Measurements from ENCODE around the gene CAPZB.

The CAPZB gene

DNA sequence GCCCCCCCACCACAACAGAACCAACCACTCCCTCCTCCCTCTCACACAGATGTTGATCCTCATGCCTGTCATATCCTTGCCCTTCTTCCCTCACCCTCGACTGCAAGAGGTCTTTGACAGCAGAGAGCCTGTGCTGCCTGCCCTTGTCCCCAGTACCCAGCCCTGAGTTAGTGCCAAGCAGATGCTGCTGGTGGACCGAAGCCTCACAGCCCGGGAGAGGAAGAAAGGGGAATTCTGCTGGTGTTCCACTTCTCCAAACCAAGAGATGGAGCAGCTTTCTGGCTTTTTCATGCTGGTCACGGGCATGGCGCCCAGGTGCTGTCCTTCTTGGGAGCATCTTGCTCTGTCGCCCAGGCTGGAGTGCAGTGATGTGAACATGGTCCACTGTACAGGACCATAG is 104.1 kb downstream of the CAPZB start:
- DNase-seq: no peak

DNA sequence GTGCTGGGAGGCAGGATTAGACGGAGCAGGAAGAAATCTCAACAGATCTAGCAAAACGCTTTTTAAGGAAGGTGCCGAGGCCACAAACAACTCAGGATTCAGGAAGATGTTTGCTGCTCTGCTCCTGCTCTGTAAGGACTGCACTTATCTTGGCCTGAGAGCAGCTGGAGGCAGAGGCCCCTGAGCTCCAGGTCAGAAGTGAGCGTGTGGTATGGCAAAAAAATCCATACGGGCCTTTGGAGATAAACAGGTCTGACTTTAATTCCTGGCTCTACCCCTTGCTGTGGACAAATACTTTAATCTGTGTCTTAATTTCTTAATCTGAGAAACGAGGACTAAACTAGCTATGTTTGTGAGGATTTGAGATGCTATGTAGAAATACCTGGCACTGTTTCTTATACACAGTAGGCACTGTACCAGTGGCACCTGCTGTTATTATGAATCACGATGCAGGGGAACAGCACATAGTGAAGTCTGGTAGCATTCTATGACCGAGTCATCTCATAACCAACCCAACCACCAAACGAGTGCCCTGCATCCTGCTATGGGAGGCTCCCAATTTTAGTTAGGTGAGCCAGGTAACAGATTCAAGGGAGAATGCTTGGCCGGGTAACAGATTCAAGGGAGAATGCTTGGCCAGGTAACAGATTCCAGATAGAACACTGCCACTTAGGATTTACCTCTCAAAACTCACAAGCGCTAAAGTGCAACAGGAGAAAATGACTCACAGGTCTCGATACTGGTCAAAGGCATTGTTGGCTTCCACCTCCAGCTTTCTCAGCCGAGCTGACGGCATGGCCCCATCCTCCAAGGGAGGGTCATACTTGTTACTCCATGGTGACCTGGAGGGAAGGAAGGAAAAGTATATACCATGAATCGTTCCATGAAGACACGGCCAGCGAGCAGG is 107.3 kb downstream of the CAPZB start:
- DNase-seq: peak; percentile 60

DNA sequence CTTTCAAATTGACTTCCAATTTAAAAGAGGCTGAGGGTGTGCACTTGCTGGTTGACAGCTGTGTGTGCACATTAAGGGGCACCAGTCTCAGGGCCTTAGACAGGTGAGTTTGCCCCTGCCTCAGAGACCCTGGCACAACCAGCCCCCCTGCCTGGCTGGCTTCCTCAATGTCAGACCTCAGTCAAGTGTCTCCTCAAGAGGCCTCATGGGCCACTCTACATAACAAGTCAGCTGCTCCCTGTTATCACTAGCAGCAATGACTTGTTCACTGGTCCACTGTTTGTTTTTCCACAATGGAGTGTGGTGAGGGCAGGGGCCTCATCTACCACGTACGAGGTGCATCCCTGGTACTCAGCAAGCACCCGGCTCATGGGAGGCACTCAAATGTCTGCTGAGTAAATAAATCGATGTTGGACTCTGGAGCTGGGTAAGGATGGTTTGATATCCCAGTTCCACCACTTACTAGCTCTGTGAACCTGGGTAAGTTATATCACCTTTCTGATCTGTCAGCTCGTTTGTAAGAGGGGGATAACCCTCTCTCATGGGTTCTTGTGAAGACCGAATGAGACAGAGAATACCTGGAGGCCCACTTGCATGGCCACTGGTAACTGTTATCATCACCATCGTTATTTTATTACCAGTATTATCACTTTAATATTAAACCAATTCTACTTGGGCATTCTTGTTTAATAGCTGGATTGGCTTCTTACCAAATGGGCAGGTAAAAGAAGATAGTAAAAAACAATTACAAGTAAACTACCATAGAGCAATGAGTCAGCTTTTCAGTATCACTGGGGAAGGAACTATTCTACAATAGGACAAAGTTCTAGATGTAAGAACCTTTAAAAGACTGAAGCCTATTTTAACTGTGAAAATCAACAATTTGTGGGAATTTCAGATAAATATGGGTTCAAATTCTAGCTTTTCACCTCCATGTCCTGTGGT is 108.6 kb downstream of the CAPZB start:
- DNase-seq: no peak

DNA sequence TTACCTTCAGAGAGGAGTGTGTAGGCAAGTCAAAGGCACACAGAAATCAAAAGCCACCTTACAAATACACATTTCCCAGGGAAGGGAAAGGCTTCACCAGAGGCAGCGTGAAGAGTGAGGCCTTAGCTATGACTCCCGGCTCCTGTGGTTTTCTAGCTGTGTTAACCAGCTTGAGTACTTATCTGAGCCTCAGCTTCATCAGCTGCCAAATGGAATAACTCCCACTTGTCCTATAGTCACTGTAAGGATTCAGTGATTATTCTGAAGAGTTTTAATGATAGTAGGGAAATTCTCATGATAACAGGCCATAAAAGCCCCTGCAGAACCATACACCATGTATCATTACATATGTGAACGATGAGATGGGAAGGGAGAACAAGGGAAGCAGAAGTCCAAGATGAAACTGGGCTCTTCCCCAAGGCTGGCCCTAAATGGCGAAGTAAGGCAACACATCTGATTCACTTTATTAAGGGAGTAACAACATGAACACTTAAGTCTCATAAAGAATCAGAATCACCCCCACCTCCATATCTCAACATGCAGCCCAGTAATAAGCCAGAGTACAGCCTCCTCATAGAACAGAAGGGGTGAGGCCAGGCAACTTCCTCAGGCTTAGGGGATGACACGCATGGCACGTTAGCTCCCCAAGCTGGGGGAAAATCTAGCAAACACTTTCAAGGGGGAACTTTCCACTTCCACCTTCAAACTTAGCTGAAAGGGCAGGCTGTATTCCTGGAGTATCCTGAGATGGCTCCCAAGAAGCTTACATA is 109.5 kb downstream of the CAPZB start:
- no peak for DNase-seq

- DNase-seq: no peak
Observed at GRCh38 chr1:19374926-19375325, 110.4 kb downstream of the CAPZB start.

DNA sequence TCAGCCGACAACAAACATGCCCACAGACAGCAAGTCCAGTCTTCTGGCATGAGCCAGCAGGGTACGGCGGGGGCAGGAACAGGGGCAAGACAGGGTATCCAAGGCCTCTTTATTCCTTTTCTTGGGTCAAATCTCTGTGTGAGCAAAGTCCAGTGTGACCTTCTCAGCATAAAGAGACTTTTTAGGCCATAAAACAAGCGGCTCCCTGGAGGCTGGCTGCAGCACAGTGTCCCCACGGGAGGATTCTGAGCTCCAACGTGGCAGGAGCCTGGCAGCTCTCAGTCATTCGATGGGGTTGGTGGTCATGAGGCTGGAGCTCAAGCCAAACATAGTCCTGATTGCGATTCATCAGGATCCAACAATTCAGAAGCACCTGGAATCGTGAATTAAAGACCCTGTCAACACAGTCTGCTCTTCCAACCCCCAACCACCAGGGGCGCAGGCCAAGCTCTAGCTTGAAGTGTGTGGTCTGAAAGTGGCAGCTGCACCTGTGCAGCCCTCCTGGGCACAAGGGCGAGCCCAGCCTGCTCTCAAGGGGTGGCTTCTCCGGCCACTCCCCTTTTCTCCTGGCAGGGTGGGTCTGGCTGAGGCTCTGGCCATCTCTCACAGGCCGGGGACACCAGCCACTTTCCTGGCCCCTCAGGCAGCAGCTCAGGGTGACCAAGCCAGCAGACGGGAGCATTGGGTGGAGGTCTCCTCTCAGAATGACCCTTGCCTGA is 111.1 kb downstream of the CAPZB start:
- DNase-seq: peak; percentile 28

GRCh38 chr1:19373211-19374082 is 111.9 kb downstream of the CAPZB start:
- DNase-seq: no peak

DNA sequence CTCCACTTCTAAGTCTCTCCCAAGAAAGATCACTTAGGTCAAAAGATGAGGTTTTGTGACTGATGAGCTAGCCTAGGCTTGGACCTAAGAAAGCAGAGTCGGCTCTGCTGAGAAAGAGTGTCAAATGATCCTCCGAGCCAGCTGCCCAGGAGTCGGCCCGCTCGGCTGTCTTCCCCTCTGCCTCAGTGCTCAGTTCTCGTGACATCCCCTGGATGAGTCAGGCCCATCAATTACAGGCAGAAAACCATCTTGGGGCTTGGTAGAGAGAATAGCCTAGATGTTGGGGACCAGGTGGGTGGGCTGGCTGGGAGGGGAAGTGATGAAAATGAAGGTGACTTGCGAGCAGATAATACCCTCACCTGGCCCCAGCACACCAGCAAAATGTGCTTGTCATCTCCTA is 112.7 kb downstream of the CAPZB start:
- no peak for DNase-seq

DNA sequence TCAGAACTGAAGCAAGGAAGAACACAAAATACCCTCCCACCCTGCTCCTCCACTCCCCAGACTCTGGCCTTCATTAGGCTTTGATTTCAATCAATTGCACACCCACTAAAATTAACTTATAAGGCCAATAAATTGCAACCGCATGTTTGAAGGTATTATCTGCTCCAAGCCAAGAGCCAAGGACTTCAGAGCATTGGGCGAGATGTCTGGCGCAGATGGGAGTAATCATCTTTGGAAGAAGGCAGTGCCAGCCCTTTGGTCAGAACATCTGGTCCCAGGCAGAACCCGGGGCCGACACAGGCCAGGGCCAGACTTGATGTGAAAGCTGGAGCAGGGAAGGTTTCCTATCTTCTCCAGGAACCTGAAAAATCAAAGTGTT is 113.2 kb downstream of the CAPZB start:
- DNase-seq: no peak

GRCh38 chr1:19371226-19372135 is 113.9 kb downstream of the CAPZB start:
- DNase-seq: no peak

DNA sequence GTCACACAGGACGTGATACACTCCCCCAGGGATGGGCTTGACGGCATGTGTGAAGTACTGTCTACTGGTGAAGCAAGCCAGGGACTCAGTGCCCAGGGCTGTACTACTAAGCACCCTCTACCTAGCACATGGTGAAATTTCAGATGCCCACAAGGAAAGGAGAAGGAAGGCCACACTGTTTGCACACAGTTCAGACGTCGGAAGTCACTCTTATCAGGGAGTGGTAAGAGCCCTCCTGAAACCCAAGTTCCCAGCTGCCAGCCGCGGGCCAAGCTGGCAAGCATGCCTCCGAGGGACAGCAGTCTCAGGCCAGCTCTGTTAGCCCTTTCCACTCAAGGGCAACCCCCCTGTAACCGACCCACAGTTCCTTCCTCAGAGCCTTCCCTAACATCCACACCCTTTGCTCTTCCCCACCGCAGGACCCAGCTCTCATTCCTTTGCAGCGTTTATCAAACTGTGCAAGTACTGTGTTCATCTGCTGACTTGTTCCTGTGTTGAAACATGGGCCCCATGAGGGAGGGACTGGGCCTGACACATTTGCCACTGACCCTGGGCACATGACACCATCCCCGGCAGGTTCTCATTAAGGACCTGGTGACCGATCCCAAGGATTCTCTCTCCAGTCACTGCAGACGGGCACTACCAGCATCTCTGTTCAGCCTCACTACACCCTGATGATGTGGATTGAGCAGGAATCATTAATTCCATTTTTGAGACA is 114.7 kb downstream of the CAPZB start:
- no peak for DNase-seq

DNA sequence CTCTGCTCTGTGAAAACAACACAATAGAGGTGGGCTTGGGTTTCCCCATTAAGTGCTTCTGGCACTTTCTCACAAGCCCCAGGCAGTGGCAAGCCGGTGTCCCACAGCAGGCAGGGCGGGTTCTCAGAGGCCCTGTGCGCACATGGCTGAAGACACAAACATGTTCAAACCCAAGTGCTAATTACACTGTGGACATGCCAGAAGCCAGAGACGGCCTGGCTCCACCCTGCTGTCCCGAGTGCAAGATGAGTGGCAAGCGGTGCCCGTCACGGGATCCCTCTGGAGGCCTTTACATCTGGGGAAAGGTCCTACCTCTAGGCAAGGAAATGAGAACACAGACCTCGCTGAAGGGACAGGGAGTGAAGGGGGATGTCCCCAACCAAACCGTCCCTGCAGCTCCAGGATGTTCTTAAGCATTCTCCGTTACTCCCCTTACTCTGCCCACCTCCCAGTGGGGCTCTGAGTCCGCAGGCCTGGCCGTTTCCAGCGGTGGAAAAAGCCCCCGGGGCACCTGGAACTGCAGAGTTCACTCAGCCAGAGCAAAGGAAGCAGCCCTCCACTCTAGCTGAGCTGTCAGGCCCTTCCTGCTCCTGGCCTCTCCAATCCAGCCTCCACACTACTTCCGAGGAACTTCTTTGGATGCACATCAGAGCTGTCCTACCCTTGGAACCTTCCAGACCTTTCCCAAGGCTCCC is 115.8 kb downstream of the CAPZB start:
- no peak for DNase-seq

- DNase-seq: no peak
Observed at GRCh38 chr1:19368964-19369363, 116.4 kb downstream of the CAPZB start.

GRCh38 chr1:19368050-19368449 is 117.3 kb downstream of the CAPZB start:
- DNase-seq: no peak

- no peak for DNase-seq
Observed at GRCh38 chr1:19367584-19368041, 117.7 kb downstream of the CAPZB start.

- no peak for DNase-seq
Observed at GRCh38 chr1:19366599-19367536, 118.5 kb downstream of the CAPZB start.

GRCh38 chr1:19365721-19366120 is 119.6 kb downstream of the CAPZB start:
- DNase-seq: no peak

Measured in activated CD4-positive, alpha-beta T cell treated with anti-CD3 and anti-CD28 coated beads, Interleukin-10, Interleukin-2, amounts not matched to agents 100 ng/mL and 50 ng/mL, durations not matched to agents 16 hours and 8 hours (primary cell).